ENCODE data around the gene RAI1.
A peak's percentile ranks its signal among the peaks of the same experiment; 100 is the strongest.

Gene RAI1

GRCh38 chr17:17732444-17732843 is 51.2 kb downstream of the RAI1 start:
- no peak for DNase-seq (ENCODE audit: low read depth)

GRCh38 chr17:17732892-17733670 is 51.8 kb downstream of the RAI1 start:
- DNase-seq (ENCODE audit: low read depth): no peak

GRCh38 chr17:17736205-17737183 is 55.2 kb downstream of the RAI1 start:
- DNase-seq (ENCODE audit: low read depth): no peak

GRCh38 chr17:17737961-17738894 is 57.0 kb downstream of the RAI1 start:
- DNase-seq (ENCODE audit: low read depth): no peak

GRCh38 chr17:17738901-17739300 is 57.6 kb downstream of the RAI1 start:
- no peak for DNase-seq (ENCODE audit: low read depth)

- DNase-seq (ENCODE audit: low read depth): peak; percentile 46
These were observed 58.3 kb downstream of the RAI1 start for GRCh38 chr17:17739388-17740066.

GRCh38 chr17:17740615-17741348 is 59.5 kb downstream of the RAI1 start:
- DNase-seq (ENCODE audit: low read depth): no peak

GRCh38 chr17:17741349-17742023 is 60.2 kb downstream of the RAI1 start:
- no peak for DNase-seq (ENCODE audit: low read depth)

GRCh38 chr17:17742133-17742621 is 60.9 kb downstream of the RAI1 start:
- DNase-seq (ENCODE audit: low read depth): no peak

GRCh38 chr17:17742688-17743390 is 61.6 kb downstream of the RAI1 start:
- no peak for DNase-seq (ENCODE audit: low read depth)

- no peak for DNase-seq (ENCODE audit: low read depth)
These were observed 62.3 kb downstream of the RAI1 start for GRCh38 chr17:17743391-17744112.

- no peak for DNase-seq (ENCODE audit: low read depth)
These were observed 62.9 kb downstream of the RAI1 start for GRCh38 chr17:17744116-17744515.

- no peak for DNase-seq (ENCODE audit: low read depth)
These were observed 64.5 kb downstream of the RAI1 start for GRCh38 chr17:17745476-17746455.

- no peak for DNase-seq (ENCODE audit: low read depth)
These were observed 66.9 kb downstream of the RAI1 start for GRCh38 chr17:17748179-17748578.

- DNase-seq (ENCODE audit: low read depth): no peak
These were observed 67.3 kb downstream of the RAI1 start for GRCh38 chr17:17748604-17749003.

GRCh38 chr17:17749025-17749772 is 67.9 kb downstream of the RAI1 start:
- no peak for DNase-seq (ENCODE audit: low read depth)

GRCh38 chr17:17749921-17750320 is 68.7 kb downstream of the RAI1 start:
- DNase-seq (ENCODE audit: low read depth): no peak
